GM18870 (cell line): ENCODE results near the gene NRP1.

Experiments
- ATAC-seq: cut with Tn5 transposase; IDR thresholded peaks from one replicate; pipeline ENCODE4 v1.9.1; 2021; ENCODE audit warnings: moderate library complexity; ENCODE audit not compliant: unreplicated experiment

NRP1 gene

DNA sequence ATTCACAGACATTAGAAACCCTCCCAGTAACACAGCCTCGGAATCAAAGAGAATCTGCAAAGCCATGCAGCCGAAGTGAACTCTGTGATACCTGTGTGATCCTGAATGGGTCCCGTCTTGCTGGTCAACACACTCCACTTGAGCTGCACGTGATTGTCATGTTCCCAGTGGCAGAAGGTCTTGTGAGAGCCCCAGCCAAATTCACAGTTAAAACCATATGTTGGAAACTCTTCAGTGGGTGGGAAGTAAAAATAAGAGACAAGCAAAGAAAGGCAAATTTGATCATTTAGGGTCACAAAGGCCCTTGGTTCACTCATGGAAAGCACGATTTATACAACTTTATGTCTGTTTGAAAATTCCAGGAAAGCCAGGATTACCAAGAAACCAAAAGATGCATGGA, 142.3 kb downstream of the NRP1 start:
- ATAC-seq = no peak

DNA sequence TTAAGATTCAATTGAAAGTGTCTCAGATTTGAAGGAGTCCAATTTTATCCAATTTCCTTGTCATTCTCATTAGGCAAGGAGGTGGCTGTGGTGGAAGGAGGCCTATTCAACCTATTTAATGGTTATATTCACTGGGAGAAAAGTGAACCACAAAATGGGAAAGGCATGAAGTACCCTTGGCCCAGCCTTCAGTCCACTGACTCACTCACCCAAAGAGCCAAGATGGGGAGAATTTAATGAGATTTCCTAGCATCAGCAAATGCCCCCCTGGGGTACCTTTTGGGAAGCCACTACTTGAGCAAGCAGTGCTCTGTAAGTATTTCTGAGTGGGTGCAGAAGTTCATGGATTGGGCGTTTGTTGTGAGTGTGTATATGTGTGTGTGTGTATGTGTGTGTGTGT, 144.1 kb downstream of the NRP1 start:
- no peak for ATAC-seq

DNA sequence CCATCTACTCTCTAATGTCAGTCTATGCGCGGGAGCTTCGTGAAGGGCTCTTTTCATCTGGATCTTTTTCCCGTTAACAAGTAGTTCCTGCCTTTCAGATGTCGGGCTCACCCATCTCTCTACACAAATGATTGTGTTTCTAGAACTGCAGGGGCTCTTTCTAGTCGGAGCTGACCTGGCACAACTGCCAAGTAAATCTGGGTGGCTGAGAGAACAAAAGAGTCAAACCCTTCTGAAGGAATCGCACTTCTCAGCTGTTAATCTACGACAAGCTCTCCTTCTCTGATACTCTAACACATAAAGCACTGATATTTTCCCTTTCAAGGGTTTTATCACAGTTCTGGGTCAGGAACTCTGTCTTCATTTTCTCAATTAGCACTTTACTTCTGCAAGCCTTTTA, 144.7 kb downstream of the NRP1 start:
- no peak for ATAC-seq

DNA sequence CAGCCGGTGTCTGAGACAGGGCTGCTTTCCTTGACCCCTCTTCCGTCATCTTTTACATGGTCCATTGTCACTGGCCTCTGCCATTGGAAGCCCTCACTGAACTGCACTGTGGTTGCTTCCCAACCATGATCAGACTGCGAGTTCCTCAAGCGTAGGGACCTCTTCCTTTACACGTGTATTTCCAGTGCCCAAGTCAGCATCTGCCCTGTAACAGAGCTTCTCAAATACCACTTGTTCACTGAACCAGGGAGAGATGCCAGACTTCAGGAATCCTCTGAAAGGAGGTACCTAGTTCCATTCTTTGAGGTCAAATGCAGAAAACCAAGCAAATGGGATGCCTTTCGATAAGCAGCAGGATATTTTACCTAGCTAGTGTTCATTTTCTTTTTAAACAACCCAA, 145.1 kb downstream of the NRP1 start:
- no peak for ATAC-seq

DNA sequence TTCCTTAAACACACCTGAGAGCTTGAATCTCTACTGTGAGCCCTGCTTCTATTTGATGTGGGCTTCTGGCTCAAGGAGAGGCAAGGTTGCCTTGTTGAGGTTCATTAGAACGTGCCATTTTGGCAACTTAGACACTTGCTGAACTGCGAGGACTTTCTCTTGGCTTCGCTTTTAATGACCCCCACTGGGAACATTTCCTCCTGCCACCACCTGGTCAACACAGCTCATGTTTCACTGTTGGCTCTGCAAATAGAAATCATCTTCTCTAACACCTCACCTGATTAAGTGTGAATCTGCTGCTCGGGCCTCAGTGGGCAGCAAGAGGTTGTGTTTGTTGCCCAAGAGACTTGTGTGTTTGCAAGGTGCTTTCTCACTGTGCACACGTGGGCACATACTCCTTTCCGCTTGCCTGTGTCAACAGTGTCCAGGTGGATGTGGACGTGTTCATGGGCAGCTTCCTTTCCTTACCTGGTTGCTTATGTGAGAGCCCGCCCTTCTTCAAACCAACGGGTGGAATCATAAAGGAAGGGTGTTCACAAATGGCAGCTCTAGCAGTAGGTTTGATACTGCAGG, 147.0 kb downstream of the NRP1 start:
- ATAC-seq = no peak

DNA sequence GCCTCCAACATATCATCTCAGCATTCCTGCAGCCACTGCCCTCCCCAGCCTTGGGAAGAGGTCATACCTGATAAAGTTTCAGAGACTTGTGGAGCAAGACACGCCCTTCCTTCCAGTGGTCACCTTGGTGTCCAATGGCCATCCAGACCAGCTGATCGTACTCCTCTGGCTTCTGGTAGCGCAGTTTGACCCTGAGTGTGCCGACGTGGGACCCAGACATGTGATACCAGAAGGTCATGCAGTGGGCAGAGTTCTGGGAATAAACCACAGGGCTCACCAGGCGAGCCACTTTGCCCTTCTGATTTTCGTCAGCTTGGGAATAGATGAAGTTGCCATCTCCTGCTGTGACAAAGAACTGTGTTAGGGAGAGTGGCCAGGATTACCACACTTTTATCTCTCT, 148.3 kb downstream of the NRP1 start:
- no peak for ATAC-seq

DNA sequence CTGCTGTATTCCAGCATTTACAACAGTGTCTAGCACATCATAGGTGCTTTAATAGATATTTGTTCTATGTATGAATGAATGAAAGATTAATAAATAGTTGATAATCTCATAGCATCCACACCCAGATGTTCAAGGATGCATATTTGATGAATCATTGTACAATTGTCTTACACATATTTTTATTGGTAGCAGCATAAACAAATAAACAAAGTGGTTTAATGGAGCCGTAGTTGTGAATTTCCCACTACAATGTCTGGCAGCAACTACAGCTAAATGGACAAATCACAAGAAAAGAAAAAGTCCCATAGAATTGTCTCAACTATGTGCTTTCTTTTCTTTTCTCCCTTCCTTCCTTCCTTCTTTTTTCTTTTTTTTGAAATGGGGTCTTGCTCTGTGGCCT, 150.8 kb downstream of the NRP1 start:
- no peak for ATAC-seq

DNA sequence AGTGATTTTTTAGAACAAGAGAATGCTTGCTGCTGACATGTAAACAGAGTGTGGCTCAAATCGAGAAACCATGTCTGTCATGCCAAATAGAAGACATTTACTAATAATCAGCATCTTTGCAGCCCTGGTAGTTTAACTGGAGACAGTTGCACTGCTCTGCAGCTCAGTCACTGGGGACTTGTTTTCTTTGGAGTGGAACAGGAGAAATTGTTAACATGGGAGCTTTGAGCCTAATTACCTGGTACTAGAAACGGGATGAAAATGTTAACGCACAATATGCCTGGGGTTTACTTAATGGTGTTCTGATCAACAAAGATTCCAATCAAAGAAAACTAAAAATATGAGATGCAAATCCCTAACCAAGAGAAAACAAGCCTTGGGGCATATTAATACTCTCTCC, 153.5 kb downstream of the NRP1 start:
- ATAC-seq = no peak

DNA sequence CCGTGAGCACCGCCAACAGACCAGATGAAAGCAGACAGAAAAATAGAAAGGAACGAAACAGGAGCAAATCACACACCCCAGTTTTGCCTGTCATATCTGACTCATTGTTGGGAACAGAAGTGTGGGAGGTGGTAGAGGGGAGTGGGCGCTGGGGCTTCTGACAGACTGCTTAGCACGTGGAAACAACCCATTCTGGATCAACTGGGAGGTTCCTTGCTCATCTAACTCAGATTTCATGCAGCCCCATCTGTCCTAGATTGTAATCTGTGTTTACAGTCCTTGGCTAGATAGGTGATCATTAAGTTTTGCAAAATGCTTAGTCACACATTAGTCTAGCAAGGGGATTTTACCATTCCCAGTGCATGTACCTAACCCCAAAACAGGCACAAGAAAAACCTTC, 154.1 kb downstream of the NRP1 start:
- no peak for ATAC-seq

DNA sequence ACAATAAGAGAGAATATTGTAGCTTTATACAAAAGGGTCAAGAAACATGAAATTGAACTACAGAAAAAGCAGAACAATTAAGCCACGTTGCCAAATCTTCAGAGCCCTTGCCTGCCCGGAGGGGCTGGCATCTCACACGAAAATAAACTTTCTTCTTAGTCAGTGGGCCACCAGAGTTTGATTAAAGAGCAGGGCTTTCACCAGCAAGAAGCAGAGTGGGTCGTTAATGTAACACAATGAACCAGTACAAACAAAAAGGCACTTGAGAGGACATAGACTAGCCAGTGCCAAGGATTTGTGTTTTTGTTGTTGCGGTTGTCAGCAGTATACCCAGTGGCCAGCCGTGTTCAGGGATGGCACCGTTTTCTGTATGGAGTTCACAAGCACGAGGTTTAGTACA, 155.4 kb downstream of the NRP1 start:
- no peak for ATAC-seq

DNA sequence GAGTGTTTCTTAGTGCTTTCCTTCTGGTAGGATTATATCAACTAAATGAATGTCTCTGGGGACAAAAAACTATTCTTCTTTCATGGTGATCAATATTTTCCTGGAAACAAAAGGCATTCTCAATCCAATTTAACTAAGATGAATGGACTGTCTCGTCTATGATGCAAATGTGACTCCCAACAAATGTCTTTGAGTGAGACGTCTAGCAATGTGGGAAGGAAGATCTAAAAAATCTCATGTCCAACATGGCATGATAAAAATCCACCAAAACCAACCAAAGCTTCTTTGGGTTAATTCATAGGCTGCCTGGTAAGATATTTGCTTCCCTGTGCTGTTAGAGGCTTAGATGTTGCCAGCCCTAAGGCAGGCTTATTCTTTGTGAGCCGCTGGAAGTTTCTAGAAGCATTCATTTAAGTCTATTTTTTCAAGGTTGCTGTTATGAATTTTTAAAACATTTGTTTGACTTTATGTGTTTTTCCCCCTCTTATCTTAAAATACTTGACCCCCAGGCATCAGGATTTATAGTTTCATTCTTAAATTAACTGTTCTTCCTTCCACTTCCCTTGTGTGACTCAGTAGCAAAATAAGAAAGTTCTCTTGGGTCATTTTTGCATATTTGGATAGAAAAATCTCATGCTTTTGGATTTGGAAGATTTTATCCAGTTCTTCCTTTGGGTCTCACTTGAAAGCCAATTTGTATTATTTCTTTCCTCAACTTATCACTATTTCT, 156.3 kb downstream of the NRP1 start:
- no peak for ATAC-seq

DNA sequence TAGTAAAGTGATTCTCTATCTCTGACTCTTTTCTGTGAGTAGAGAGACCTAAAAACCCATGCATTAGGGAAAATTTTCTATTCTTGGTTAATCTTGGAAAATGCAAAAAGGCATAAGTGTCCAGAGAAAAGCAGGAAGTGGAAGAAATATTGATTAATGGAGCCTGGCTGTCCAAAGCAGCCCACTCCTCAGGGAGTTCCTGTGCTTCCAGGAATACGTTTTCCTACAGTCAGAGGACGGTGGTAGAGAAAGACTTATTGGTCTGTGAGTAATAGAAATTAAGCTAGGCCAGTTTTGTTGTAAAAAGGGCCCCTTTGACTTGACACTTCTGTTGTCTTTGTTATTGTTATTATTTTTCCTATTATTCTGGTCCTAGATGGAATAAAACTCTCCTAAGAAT, 157.8 kb downstream of the NRP1 start:
- no peak for ATAC-seq

DNA sequence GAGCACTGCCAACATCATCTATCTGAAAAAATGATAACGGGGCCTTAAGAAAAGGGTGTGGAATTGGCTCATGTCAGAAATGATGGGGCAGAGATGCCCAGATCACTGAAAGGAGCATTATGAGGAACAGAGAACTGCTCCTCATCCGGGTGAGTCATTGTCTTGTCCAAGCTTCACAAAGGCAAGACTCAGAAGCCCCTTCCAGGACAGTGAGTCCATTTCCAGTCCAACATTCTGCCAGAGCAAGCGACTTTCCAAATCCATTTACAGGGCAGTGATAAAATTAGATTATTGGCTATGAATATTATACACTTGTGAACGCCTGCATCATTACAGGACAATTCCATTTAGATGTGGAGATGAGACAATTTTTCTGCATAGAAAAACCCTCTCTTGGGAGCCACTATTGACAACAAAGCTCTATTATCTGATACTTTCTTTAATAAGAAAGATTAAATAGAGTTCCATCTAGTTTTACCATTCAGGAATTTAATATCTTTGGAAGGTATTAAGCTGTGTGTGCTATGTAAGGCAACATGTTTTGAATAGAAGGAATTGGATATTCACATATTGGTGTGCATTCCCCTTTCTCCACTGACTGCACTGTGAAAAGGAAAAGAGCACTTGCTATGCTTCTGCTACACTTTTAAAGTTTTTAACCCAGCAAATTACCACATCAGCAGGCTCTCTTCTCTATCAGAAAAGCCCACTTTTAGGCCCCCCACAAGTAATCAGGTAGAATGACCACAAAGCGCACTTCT, 159.6 kb downstream of the NRP1 start:
- no peak for ATAC-seq

DNA sequence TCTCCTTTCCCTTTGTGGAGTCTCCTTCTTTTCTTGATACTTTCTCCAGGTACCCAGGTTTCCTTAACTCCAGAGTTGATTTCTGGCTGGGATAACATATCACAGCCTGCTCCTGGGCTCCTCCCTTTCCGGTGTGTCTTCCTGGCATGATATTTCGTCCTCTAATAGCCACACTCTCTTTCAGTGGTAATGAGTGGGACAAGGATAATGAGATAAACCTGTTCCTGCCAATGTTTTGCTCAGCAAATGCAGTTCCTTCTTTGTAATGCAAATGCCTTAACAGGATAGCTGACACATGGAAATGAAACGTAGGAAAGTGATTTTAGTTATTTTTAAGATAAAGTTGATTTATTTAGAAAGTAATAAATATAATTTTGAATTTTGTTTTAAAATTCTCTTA, 168.6 kb downstream of the NRP1 start:
- no peak for ATAC-seq

DNA sequence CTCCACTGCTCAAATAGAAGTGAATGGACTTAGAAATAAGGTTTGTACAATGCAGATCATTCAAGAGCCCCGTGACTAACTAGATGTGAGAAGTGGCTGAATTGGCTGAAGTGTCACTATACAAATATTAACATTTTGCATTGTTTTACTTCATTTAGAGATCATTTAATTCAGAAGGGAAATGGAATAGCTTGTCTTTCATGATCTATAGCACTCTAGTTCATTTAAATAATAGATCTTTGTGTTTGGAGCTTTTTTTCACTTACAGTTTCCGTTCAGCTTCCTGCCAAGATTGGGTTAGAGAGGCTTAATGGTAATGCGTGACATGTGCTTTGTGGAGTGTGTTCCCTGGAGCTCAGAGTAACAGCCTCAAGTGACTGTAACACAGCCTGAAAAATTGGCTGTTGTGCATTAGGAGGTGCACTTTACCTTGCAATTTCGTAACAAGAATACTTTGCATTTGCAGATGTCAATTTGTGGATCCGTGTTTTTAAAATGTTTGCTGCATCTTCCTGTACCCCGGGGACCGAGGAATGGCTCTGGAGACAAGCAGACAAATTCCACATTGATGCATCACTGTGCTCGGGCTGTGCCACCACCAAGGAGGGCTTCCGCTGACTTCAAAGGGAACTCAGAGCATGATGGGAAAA, 170.3 kb downstream of the NRP1 start:
- no peak for ATAC-seq

DNA sequence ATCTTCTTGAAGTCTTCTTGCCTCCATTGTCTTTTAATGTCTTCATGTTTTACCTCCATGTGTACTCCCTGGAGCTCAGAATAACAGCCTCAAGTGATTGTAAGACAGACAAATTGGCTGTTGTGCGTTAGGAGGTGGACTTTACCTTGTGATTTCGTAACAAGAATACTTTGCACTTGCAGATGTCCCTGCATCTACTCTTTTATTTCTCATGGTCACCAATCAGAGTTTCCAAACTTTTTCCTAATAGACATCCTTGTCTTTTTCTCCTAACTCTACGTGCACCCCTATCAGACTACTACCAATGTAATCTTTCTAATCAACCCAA, 172.3 kb downstream of the NRP1 start:
- ATAC-seq = no peak

DNA sequence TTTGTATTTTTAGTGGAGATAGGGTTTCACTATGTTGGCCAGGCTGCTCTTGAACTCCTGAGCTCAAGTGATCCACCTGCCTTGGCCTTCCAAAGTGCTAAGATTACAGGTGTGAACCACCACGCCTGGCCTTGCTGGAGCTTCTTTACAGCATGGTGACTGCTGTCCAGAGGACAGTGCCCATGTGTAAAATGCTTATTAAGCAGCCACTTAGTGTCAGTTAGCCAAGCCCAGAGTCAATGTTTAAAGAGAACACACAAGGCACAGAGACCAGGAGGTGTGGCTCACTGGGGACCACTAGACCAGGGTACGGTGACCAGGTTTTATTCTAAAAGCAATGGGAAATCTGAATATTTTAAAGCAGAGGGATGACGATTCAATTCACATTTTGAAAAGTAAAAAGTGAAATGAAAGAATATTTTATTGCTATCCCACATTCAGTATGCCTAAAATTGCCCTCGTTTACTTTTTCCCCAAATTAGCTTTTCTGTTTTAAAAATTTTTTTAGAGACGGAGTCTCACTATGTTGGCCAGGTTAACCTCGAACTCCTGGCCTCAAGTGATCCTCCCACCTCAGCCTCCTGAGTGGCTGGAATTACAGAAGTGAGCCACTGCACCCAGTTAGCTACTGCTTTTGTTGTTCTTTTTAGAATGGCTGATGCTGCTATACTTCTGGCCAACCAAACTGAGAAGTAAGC, 172.8 kb downstream of the NRP1 start:
- ATAC-seq = no peak

DNA sequence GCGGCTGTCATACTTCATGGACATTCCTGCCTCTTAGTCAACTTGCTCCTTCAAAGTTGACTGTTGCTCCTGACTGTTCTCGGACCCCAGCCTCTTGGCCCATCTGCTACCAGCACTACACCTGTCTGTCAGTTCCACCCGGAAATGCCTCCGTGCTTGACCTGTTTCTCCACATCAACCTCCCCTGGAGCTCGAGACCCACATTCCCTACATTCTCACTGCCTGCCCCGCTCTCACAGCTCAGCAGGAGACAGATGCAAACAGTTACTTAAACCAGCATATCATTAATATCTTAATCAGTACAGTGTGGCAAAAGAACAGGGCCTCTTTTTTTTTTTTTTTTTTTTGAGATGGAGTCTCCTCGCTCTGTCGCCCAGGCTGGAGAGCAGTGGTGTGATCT, 174.3 kb downstream of the NRP1 start:
- no peak for ATAC-seq

DNA sequence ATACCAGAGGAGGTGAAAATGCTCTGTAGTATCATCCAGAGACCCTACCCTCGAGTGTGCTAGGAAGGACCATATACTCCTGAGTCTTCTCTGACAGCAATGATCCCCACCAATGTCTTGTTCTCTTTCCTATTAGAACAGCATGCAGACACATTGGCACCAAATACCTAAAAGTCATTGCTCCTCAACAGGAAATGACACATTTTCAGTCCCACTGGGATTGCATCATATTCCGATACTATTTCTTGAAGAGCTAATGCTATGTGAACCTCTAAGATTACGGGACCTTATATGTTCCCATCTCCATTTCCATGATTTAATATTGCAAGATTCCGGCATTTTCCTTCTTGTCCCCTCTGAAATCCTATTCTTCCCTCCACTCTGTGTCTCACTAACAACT, 177.4 kb downstream of the NRP1 start:
- ATAC-seq = no peak

DNA sequence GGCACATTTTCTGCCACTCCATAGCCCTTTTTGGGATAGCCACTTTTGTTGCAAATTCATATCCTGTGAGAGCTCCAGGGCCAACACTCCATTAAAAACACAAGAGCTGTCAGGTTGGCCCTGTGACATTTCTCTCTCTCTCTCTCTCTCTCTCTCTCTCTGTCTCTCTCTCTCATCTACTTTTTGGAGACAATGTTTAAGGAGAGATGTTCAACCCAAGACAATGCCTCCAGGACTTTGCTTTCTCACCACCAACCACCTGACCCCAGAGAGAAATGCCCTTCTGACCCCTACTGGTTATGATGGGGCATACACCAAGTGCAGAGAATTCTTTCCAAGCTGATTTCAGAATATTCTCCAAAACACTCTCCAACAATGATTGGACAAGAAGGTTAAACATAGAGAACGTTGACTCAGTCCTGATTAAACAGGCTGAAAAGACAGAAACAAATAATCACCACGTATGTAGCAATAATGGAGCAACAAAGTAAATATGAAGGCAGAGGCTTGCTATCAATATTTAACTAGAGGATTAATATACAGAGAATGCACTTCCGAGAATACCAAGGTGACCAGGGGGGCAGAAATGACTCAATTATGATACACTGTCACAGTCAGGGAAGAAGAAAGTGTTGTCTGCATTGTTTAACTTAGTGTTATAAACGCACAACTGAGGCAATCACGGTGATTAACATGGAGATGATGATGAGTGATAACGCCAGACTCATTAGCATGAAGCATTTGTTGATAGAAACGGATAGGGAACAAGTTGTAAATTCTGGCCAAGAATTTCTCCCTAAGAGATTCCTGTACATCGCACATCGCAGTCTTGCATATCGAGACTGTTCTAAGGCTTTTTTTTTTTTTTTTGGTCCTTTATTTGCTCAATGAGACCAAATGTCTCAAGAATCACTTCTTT, 178.5 kb downstream of the NRP1 start:
- peak; percentile 83 for ATAC-seq
